CD14-positive monocyte (primary cell): Measurements from ENCODE around the gene PHC3. TPM values are rescaled to one million over a fixed set of nuclear protein-coding genes. Genes with fewer than 3 reads are reported as not detected.

Source experiments
- DNase-seq, 3 donors: peaks; one replicate each; pipeline ENCODE4 v3.0.0-alpha.2; 2011 to 2022
- H2AFZ ChIP-seq: 2 replicates; pipeline ENCODE4 v1.6.0; 2012; ENCODE audit warnings: mild to moderate bottlenecking, low read depth, low read length, inconsistent platforms; ENCODE audit not compliant: insufficient read depth, poor library complexity, severe bottlenecking
- H3K27ac ChIP-seq, 2 donors: 1 replicate in 1 of 2; 2 replicates in 1 of 2; pipeline ENCODE4 v1.5.1; 2012 to 2013; ENCODE audit warnings: low read length in 2 of 2, control low read depth in 1 of 2, inconsistent platforms in 1 of 2, low read depth in 1 of 2, mild to moderate bottlenecking in 1 of 2
- H3K27me3 ChIP-seq, 2 donors: one replicate each; pipeline versions ENCODE4 v1.6.0 to v1.6.1; 2011 to 2013; ENCODE audit warnings: low read length in 2 of 2; ENCODE audit not compliant: control insufficient read depth in 2 of 2, insufficient read depth in 2 of 2
- H3K36me3 ChIP-seq, 2 donors: replicated peaks in 1 of 2; 1 replicate in 1 of 2; 2 replicates in 1 of 2; pipeline versions ENCODE4 v1.5.1 to v1.6.1; 2012 to 2013; ENCODE audit warnings: low read length in 2 of 2, control low read depth in 1 of 2, inconsistent platforms in 1 of 2, mild to moderate bottlenecking in 1 of 2; ENCODE audit not compliant: insufficient read depth in 2 of 2, control insufficient read depth in 1 of 2
- H3K4me1 ChIP-seq, 2 donors: 1 replicate in 1 of 2; 2 replicates in 1 of 2; pipeline versions ENCODE4 v1.5.1 to v1.6.1; 2012 to 2013; ENCODE audit warnings: low read length in 2 of 2, control low read depth in 1 of 2, inconsistent platforms in 1 of 2, mild to moderate bottlenecking in 1 of 2, moderate library complexity in 1 of 2; ENCODE audit not compliant: insufficient read depth in 2 of 2, control insufficient read depth in 1 of 2
- H3K4me2 ChIP-seq: replicated peaks from 2 replicates; pipeline ENCODE3; 2012; ENCODE audit warnings: low read length, moderate library complexity, mild to moderate bottlenecking; ENCODE audit not compliant: poor library complexity, severe bottlenecking; ENCODE audit errors: extremely low read depth
- H3K4me3 ChIP-seq, 3 experiments: fragments of 200-600 bp in 1 of 3; sonication (generic) in 1 of 3; replicated peaks in 1 of 3; 1 replicate in 2 of 3; 2 replicates in 1 of 3; pipeline ENCODE4 v1.5.1; 2011 to 2013; ENCODE audit warnings: low read length in 3 of 3, mild to moderate bottlenecking in 3 of 3, control low read depth in 2 of 3, low read depth in 2 of 3, inconsistent platforms in 1 of 3, moderate library complexity in 1 of 3
- H3K79me2 ChIP-seq: 2 replicates; pipeline ENCODE4 v1.6.0; 2012; ENCODE audit warnings: mild to moderate bottlenecking, control low read depth, inconsistent platforms, low read length, moderate library complexity; ENCODE audit not compliant: insufficient read depth
- H3K9ac ChIP-seq: 2 replicates; pipeline ENCODE4 v1.6.0; 2017; ENCODE audit warnings: low read length, mild to moderate bottlenecking; ENCODE audit not compliant: insufficient read depth, poor library complexity, severe bottlenecking
- H3K9me3 ChIP-seq, 2 donors: replicated peaks in 1 of 2; 1 replicate in 1 of 2; 2 replicates in 1 of 2; pipeline versions ENCODE4 v1.5.1 to v1.6.1; 2012 to 2013; ENCODE audit warnings: low read length in 2 of 2, control low read depth in 1 of 2; ENCODE audit not compliant: control insufficient read depth in 1 of 2, insufficient read depth in 1 of 2
- H4K20me1 ChIP-seq: 2 replicates; pipeline ENCODE4 v1.6.0; 2012; ENCODE audit warnings: mild to moderate bottlenecking, low read length, control low read depth, moderate library complexity; ENCODE audit not compliant: insufficient read depth
- H3K27ac Mint-ChIP-seq, 7 donors: one replicate each; pipeline ENCODE4 v1.8.0; 2020; ENCODE audit warnings: mild to moderate bottlenecking in 7 of 7, mixed read lengths in 7 of 7, moderate library complexity in 6 of 7, inconsistent platforms in 2 of 7
- H3K27me3 Mint-ChIP-seq, 3 donors: one replicate each; pipeline ENCODE4 v1.8.0; 2021 to 2022; ENCODE audit warnings: low read depth in 3 of 3, mild to moderate bottlenecking in 3 of 3, mixed read lengths in 3 of 3, moderate library complexity in 3 of 3, inconsistent platforms in 1 of 3
- H3K36me3 Mint-ChIP-seq, 2 donors: one replicate each; pipeline ENCODE4 v1.8.0; 2020; ENCODE audit warnings: mixed read lengths in 2 of 2, inconsistent platforms in 1 of 2, mild to moderate bottlenecking in 1 of 2
- H3K4me1 Mint-ChIP-seq: one replicate; pipeline ENCODE4 v1.8.0; 2020; ENCODE audit warnings: mild to moderate bottlenecking, mixed read lengths
- H3K4me3 Mint-ChIP-seq, 2 donors: one replicate each; pipeline ENCODE4 v1.8.0; 2020; ENCODE audit warnings: mild to moderate bottlenecking in 2 of 2, mixed read lengths in 2 of 2, moderate library complexity in 1 of 2
- H3K9me3 Mint-ChIP-seq, 7 donors: one replicate each; pipeline ENCODE4 v1.8.0; 2020 to 2022; ENCODE audit warnings: mixed read lengths in 7 of 7, mild to moderate bottlenecking in 6 of 7, moderate library complexity in 6 of 7, inconsistent platforms in 2 of 7
- WGBS: methylation state at CpG from one replicate; pipeline ENCODE4 v1.1.5; 2013; ENCODE audit warnings: missing lambda C conversion rate; ENCODE audit not compliant: insufficient coverage; 5-methylcytosine and 5-hydroxymethylcytosine counted together
- intact Hi-C, 2 donors: fragments of 100-400 bp; cut with micrococcal nuclease; formaldehyde crosslinking; loops; one replicate each; pipeline versions ENCODE4 v1.15.0 to v1.15.1; 2023
- polyA plus RNA-seq, 3 donors: library from polyadenylated mRNA; depleted of rRNA in 1 of 3; unstranded in 2 of 3; stranded (reverse) in 1 of 3; fragments of 300-500 nt in 2 of 3; fragments of >200 nt in 1 of 3; fragmentation: Illumina TruSeq in 2 of 3; gene quantifications; 1 replicate in 2 of 3; 2 replicates in 1 of 3; pipeline ENCODE4 v1.2.3, GENCODE V29; 2012 to 2021
- TF ChIP-seq, protein P1 (sequence below): fragments of 200-600 bp; IDR thresholded peaks from one replicate; pipeline ENCODE4 v1.8.0; 2022; ENCODE audit warnings: antibody characterized with exemption, mild to moderate bottlenecking

The PHC3 gene
- polyA plus RNA-seq, 3 donors = 7.5 to 26.1 (median 12.6) TPM

- peaks cover 8 to 14% of the 10 kb centered on the region in 2 donors for H3K36me3 Mint-ChIP-seq
- Histone ChIP-seq H2AFZ (no peak overlapping the region), H3K4me3 (no peak overlapping the region), H3K27ac (peak overlapping the region; percentile 60 to 95), H3K9ac (no peak overlapping the region), H3K4me1 (peaks cover 26% of the 10 kb centered on the region in 2 donors), H3K36me3 (no peaks in the 10 kb centered on the region), H3K79me2 (peaks cover 57% of the 10 kb centered on the region), H4K20me1 (no peaks in the 10 kb centered on the region), H3K9me3 (no peaks in the 10 kb centered on the region), H3K4me2 (no peak overlapping the region), H3K27me3 (no peaks in the 10 kb centered on the region)
- H3K27me3 Mint-ChIP-seq = peaks cover 0 to 3% (median 0%) of the 10 kb centered on the region in 3 donors
- 100% methylated on average over 1 of the region's 5 CpGs for WGBS
- H3K4me3 Mint-ChIP-seq = no peak overlapping the region
- TF ChIP-seq, protein P1, sequence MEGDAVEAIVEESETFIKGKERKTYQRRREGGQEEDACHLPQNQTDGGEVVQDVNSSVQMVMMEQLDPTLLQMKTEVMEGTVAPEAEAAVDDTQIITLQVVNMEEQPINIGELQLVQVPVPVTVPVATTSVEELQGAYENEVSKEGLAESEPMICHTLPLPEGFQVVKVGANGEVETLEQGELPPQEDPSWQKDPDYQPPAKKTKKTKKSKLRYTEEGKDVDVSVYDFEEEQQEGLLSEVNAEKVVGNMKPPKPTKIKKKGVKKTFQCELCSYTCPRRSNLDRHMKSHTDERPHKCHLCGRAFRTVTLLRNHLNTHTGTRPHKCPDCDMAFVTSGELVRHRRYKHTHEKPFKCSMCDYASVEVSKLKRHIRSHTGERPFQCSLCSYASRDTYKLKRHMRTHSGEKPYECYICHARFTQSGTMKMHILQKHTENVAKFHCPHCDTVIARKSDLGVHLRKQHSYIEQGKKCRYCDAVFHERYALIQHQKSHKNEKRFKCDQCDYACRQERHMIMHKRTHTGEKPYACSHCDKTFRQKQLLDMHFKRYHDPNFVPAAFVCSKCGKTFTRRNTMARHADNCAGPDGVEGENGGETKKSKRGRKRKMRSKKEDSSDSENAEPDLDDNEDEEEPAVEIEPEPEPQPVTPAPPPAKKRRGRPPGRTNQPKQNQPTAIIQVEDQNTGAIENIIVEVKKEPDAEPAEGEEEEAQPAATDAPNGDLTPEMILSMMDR = no peak
- intact Hi-C loops = loop anchor here in 1 of 2 donors (10.0 kb wide), 2 partner anchors 52 to 182 kb away; partner anchors contain the start of gene LRRC31
- H3K4me1 Mint-ChIP-seq = peaks cover 34% of the 10 kb centered on the region
- H3K27ac Mint-ChIP-seq = peak overlapping the region in 4 of 7 donors; percentile 17 to 93 (median 68)
- H3K9me3 Mint-ChIP-seq = no peaks in the 10 kb centered on the region
- no peak for DNase-seq
These were observed 135.0 kb downstream of the PHC3 start for GRCh38 chr3:170046269-170047132.

- H3K27me3 ChIP-seq = no peaks in the 10 kb centered on the region
- H3K4me3 ChIP-seq = peak overlapping the region; percentile 20 to 67 (median 26)
- H2AFZ ChIP-seq = no peak overlapping the region
- WGBS = 5% methylated on average over 4 of the region's 8 CpGs
- H3K79me2 ChIP-seq = peaks cover 50% of the 10 kb centered on the region
- peak overlapping the region; percentile 74 for H3K4me2 ChIP-seq
- H3K9ac ChIP-seq = peak overlapping the region; percentile 50
- peak; percentile 66 to 89 (median 79) for DNase-seq
- no peaks in the 10 kb centered on the region for H3K36me3 ChIP-seq
- peaks cover 33% of the 10 kb centered on the region for H3K4me1 Mint-ChIP-seq
- peaks cover 0 to 3% (median 0%) of the 10 kb centered on the region in 3 donors for H3K27me3 Mint-ChIP-seq
- no peaks in the 10 kb centered on the region for H3K9me3 ChIP-seq
- H3K4me3 Mint-ChIP-seq = peak overlapping the region; percentile 71 to 87
- intact Hi-C loops = loop anchor here in 1 of 2 donors (10.0 kb wide), 2 partner anchors 50 to 180 kb away; partner anchors contain the start of gene LRRC31
- TF ChIP-seq, protein P1 = no peak
- H3K27ac Mint-ChIP-seq = peak overlapping the region; percentile 85 to 93 (median 91)
- peaks cover 12 to 16% of the 10 kb centered on the region in 2 donors for H3K36me3 Mint-ChIP-seq
- peaks cover 26% of the 10 kb centered on the region in 2 donors for H3K4me1 ChIP-seq
- H3K9me3 Mint-ChIP-seq = no peaks in the 10 kb centered on the region
- H4K20me1 ChIP-seq = no peaks in the 10 kb centered on the region
- H3K27ac ChIP-seq = peak overlapping the region; percentile 75 to 95
These were observed 136.7 kb downstream of the PHC3 start for GRCh38 chr3:170044795-170045244.
